Esophagus (tissue), 2 donors: Measurements from ENCODE around the gene SCN3B. TPM values are rescaled to one million over a fixed set of nuclear protein-coding genes. Genes with fewer than 3 reads are reported as not detected.

Experiments
- H3K27ac ChIP-seq, 2 donors: one replicate each; pipeline ENCODE4 v1.5.1; 2013; ENCODE audit warnings: low read depth in 2 of 2, mild to moderate bottlenecking in 2 of 2, inconsistent platforms in 1 of 2, low read length in 1 of 2, moderate library complexity in 1 of 2
- H3K27me3 ChIP-seq, 2 donors: one replicate each; pipeline ENCODE4 v1.6.1; 2013; ENCODE audit warnings: low read length in 2 of 2, control low read depth in 1 of 2, mild to moderate bottlenecking in 1 of 2; ENCODE audit not compliant: insufficient read depth in 2 of 2, control insufficient read depth in 1 of 2
- H3K36me3 ChIP-seq, 2 donors: one replicate each; pipeline ENCODE4 v1.6.1; 2013; ENCODE audit warnings: low read length in 1 of 2; ENCODE audit not compliant: control insufficient read depth in 2 of 2, insufficient read depth in 2 of 2
- H3K4me1 ChIP-seq, 2 donors: one replicate each; pipeline ENCODE4 v1.6.1; 2013; ENCODE audit warnings: low read length in 1 of 2; ENCODE audit not compliant: control insufficient read depth in 2 of 2, insufficient read depth in 2 of 2
- H3K4me3 ChIP-seq, 2 donors: one replicate each; pipeline ENCODE4 v1.5.1; 2013; ENCODE audit warnings: low read length in 2 of 2, mild to moderate bottlenecking in 2 of 2, low read depth in 1 of 2, moderate library complexity in 1 of 2
- H3K9me3 ChIP-seq, 2 donors: one replicate each; pipeline ENCODE4 v1.6.1; 2013; ENCODE audit warnings: mild to moderate bottlenecking in 2 of 2, low read depth in 1 of 2, low read length in 1 of 2, moderate library complexity in 1 of 2; ENCODE audit not compliant: control insufficient read depth in 2 of 2, insufficient read depth in 1 of 2
- WGBS, 2 donors: extraction: QIAGEN DNeasy Blood & Tissue Kit; methylation state at CpG; one replicate each; pipeline ENCODE4 v1.1.7; 2013; 5-methylcytosine and 5-hydroxymethylcytosine counted together
- polyA plus RNA-seq, 2 donors: library from polyadenylated mRNA; stranded (reverse); fragments of 200-250 nt; gene quantifications; one replicate each; pipeline ENCODE4 v1.2.3, GENCODE V29; 2013
- donor health status: healthy with polysubstance abuse.
- donor health status: Bipolar disorder and iron deficiency.

SCN3B gene
- polyA plus RNA-seq, 2 donors: 0.16 to 0.29 TPM

DNA sequence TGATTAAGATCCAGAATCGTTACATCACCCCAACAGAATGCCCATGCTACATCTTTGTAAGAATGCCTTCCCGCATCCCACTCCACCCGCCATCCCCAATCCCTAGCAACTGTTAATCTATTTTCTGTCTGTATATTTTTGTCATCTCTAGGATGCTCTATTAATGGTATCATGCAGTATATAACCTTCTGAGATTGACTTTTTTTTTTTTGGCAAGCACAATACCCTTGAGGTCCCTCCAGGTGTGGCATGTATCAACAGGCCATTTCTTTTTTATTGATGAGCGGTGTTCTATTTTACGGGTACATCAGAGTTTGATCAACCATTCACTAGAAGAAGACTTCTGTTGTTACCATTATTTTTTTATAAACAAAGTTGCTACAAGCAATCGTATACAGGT, 30.2 kb upstream of the SCN3B start:
- WGBS, 2 donors: 91 to 95% methylated on average over 6 of the region's 6 CpGs
- no peaks in the 10 kb centered on the region for H3K27me3 ChIP-seq

DNA sequence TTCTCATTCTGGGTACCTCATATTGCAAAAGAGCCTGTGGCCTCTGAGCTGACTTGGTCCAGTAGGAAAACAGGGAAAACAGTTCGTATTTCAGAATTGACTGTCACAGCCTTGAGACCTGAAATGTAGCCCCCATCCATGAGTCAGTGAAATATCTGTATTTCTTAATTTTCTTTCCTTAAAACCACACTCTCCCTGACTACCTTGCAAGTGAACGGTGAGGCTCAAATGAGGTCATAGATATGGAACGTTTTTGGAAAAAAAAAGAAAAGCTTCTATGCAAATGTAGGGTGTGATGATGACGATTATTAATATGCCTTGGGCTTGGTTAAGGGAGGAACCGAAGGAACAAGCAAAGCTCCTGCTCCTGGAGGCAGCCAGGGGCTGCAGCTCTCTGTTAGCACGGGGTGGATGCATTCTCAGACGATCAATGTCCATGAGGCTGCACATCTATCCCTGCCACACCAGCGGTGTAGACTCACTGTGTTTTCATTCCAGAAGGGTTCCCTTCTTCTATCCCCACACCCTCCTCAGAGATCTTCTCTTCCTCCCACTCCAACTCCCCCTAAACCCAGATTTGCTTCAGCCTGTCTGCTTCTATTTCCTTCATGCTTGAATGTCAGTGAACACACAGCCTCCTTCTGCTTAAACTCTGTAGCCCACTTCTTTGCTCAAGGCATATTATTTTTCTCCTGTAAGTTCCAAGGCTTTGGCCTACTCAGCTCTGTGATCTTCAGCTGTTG, 29.2 kb upstream of the SCN3B start:
- no peaks in the 10 kb centered on the region for H3K27me3 ChIP-seq
- no peaks in the 10 kb centered on the region for H3K4me1 ChIP-seq
- H3K4me3 ChIP-seq: no peak overlapping the region
- H3K9me3 ChIP-seq: no peaks in the 10 kb centered on the region
- no peak overlapping the region for H3K27ac ChIP-seq
- WGBS, 2 donors: 38 to 39% methylated on average over 8 of the region's 8 CpGs
- no peaks in the 10 kb centered on the region for H3K36me3 ChIP-seq

More for the DNA sequence above, 30.2 kb upstream of the SCN3B start:
- Histone ChIP-seq H3K9me3 (no peaks in the 10 kb centered on the region), H3K36me3 (no peaks in the 10 kb centered on the region), H3K27ac (no peak overlapping the region), H3K4me3 (no peak overlapping the region), H3K4me1 (no peaks in the 10 kb centered on the region)

DNA sequence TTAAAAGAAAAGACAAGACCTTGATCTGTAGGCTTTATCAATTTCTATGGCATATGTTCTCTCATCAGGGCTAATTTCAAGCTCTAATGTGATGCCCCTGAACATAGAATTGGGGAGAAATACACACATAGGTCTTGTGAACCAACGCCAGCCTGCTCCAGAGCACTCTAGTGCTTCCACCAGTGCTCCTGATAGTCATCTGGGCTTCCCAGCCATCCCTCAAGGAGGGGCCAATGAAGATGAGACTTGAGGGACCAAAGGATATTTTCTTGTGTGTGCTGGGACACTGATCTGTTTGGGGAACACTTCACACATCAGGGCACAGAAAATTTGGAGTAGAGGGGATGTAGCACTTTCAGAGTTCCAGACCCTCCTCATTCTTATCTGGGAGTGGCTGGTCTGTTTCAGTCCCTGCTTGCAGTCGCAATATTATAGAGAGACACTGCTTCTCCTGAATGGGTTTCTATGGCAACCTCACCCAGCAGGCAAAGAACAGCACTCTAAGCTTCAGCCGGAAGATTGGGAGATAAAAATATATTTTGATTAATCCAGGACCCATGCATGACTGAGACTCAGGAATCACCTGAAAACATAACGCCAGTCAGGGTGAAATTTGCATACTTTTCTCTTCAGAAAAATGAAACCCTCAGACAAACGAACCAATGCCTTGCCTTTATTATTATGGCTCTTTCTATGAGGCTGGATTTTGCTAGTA, 28.4 kb upstream of the SCN3B start:
- Histone ChIP-seq H3K27ac (no peak overlapping the region), H3K27me3 (no peaks in the 10 kb centered on the region), H3K9me3 (no peaks in the 10 kb centered on the region), H3K4me3 (no peak overlapping the region), H3K4me1 (no peaks in the 10 kb centered on the region), H3K36me3 (no peaks in the 10 kb centered on the region)
- 37 to 45% methylated on average over 5 of the region's 5 CpGs for WGBS, 2 donors

DNA sequence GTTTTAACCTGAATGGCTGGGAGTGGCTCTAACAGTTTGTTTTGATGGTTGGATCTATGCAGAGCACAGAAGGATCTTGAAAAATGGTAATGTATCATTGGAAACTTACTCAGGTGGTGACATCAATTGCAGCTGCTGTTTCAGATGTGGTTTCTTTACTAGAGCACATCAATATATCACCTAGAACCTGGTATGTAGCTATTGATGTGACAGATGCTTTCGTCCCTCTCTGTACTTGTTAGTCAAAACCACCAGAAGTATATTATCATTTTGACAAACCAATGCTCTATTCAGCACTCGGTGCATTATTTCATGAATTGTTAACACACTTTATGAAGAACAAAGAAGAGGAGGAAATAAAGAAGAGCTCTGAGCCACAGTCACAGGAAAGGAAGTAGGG, 26.6 kb upstream of the SCN3B start:
- no peaks in the 10 kb centered on the region for H3K9me3 ChIP-seq
- H3K36me3 ChIP-seq: no peaks in the 10 kb centered on the region
- no peak overlapping the region for H3K27ac ChIP-seq
- no peaks in the 10 kb centered on the region for H3K4me1 ChIP-seq
- 58 to 70% methylated on average over 2 of the region's 2 CpGs for whole genome bisulfite sequencing, 2 donors
- H3K4me3 ChIP-seq: no peak overlapping the region
- H3K27me3 ChIP-seq: no peaks in the 10 kb centered on the region

DNA sequence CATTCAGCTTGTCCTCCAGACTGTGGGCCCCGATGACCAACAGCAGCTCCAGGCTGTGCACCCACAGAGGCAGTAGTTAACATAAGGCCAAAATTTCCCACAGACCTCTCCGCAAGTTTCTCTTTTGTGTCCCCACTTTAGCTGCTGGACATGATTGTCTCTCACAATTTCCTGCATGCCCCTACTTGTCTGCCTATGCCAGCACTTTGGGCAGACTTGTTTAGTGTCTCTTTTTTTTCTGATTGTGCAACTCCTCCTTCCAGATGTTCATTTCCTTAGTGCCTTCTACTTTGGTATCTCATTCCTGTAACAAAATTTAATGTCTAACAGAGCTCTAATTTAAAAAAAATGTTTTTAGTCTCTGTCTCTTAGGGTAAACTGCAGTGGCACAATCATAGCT, 23.8 kb upstream of the SCN3B start:
- no peak overlapping the region for H3K4me3 ChIP-seq
- H3K9me3 ChIP-seq: no peaks in the 10 kb centered on the region
- H3K4me1 ChIP-seq: no peaks in the 10 kb centered on the region
- WGBS, 2 donors: 84 to 100% methylated on average over 2 of the region's 2 CpGs
- no peaks in the 10 kb centered on the region for H3K27me3 ChIP-seq
- no peaks in the 10 kb centered on the region for H3K36me3 ChIP-seq
- H3K27ac ChIP-seq: no peak overlapping the region

DNA sequence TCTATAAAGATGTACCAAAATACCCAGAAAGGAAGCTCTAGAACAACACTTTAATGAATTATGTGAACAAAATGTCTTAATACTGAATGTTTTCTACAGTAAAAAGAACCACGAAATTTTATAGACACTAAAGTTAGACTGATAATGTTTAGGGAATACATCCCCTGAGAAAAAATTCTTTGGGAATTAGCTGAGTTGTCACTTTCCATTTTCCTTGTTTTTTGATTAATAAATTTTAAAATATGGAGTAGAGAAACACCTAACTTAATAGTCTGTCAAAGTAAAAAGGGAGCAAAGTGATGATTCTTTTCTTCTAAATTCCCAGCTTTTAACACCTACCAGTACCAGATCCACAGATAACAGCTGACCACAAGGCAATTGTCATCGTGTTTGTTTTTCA, 23.1 kb upstream of the SCN3B start:
- WGBS, 2 donors: 65 to 72% methylated on average over 2 of the region's 2 CpGs
- Histone ChIP-seq H3K9me3 (no peaks in the 10 kb centered on the region), H3K27me3 (no peaks in the 10 kb centered on the region), H3K36me3 (no peaks in the 10 kb centered on the region), H3K27ac (no peak overlapping the region), H3K4me1 (no peaks in the 10 kb centered on the region), H3K4me3 (no peak overlapping the region)

DNA sequence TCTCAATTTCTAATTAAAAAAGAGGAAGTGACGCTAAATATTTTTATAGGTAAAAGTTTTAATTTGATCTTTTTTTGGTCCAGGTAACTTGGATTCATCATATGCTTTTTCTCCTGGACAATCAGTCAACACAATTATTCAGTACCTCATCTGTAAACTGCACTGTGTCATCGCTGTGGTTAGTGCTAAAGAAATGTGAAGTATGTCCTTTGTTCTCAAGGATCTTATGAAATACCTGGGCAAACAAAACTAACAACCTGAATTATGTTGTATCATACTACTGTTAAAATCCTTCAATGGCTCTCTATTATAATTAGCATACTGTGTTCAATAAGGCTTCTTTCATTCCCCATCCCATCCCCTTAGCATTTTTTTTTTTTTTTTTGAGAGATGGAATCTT, 19.9 kb upstream of the SCN3B start:
- no peak overlapping the region for H3K27ac ChIP-seq
- no peaks in the 10 kb centered on the region for H3K4me1 ChIP-seq
- no peak overlapping the region for H3K4me3 ChIP-seq
- peaks cover 0 to 3% of the 10 kb centered on the region in 2 donors for H3K27me3 ChIP-seq
- H3K36me3 ChIP-seq: no peaks in the 10 kb centered on the region
- no peaks in the 10 kb centered on the region for H3K9me3 ChIP-seq
- WGBS, 2 donors: 47 to 49% methylated on average over 2 of the region's 2 CpGs

DNA sequence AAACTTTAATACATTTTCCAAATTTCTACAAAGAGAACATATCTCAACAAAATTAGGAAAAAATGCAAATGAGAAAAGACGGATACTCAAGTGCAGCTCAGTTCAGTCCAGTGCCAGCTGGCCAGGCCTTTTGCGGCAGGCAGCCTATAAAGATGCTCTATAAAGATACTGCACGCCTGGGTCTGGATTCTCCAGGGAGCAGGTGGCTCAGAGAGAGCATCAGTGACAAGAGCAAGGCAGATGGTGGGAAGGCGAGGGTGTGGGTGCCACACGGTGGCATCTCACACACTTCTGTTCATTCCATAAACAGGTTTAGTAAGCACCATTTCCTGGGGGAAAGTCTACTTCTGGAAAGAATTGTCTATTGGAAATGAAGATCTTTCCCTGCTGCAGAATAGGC, 18.1 kb upstream of the SCN3B start:
- no peak overlapping the region for H3K4me3 ChIP-seq
- 86% methylated on average over 5 of the region's 5 CpGs for WGBS, 2 donors
- no peaks in the 10 kb centered on the region for H3K4me1 ChIP-seq
- H3K36me3 ChIP-seq: no peaks in the 10 kb centered on the region
- H3K27ac ChIP-seq: no peak overlapping the region
- no peaks in the 10 kb centered on the region for H3K9me3 ChIP-seq
- H3K27me3 ChIP-seq: peaks cover 0 to 3% of the 10 kb centered on the region in 2 donors

DNA sequence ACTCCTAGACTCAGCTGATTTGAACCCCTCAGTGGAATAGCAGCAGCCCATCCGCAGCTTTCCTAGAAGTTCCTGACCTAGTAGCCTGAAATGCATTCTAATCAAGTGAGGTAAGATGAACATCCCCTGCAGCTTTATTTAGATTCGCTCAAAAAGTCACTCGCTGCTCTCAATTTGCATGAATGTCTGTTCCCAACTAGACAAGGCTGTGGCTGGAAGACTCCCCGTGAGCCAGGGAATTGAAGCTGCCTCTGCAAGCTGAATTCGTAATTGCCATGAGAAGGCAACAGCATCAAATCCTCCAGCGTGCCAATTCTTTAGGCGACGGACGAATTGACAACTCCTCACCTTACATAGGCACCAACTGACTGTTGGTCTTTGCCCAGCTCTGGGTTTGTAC, 17.1 kb upstream of the SCN3B start:
- peaks cover 0 to 3% of the 10 kb centered on the region in 2 donors for H3K27me3 ChIP-seq

DNA sequence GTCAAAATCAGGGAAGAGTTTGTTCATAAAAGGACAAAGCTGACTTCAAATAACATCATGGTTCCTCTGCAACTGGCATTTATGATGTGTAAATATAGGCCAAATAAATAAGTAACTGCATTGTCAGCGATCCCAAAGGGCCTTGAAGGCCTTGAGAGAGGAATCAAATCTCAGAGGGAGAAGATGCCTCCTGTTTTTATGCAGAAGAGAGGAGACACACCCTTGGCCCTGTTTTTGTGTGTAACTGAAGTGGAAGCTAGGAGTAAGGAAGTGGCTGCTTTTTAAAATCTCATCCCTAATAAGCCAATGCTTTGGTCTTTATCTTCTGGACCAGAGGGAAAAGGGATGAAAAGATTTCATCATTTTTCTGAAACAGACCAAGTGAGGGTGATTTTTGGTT, 15.7 kb upstream of the SCN3B start:
- Histone ChIP-seq H3K9me3 (no peaks in the 10 kb centered on the region), H3K27me3 (peaks cover 0 to 3% of the 10 kb centered on the region in 2 donors), H3K36me3 (no peaks in the 10 kb centered on the region), H3K4me1 (no peaks in the 10 kb centered on the region), H3K4me3 (no peak overlapping the region), H3K27ac (no peak overlapping the region)
- 61 to 65% methylated on average over 1 of the region's 1 CpG for WGBS, 2 donors

More for the DNA sequence above, 17.1 kb upstream of the SCN3B start:
- H3K4me3 ChIP-seq: no peak overlapping the region
- no peak overlapping the region for H3K27ac ChIP-seq
- no peaks in the 10 kb centered on the region for H3K9me3 ChIP-seq
- H3K36me3 ChIP-seq: no peaks in the 10 kb centered on the region
- H3K4me1 ChIP-seq: no peaks in the 10 kb centered on the region
- 77 to 79% methylated on average over 9 of the region's 9 CpGs for WGBS, 2 donors
